HL-60 (cell line): Measurements from ENCODE around the gene AGPAT3.

Source experiments
- DNase-seq, 2 experiments: peaks; one replicate each; pipeline ENCODE4 v3.0.0-alpha.2; 2010 to 2020; ENCODE audit warnings: low read depth in 1 of 2, low spot score in 1 of 2
- H3K27ac ChIP-seq: fragments of 250-450 bp; sonication (Bioruptor Pico); replicated peaks from 2 replicates; pipeline ENCODE4 v1.5.1; 2020; ENCODE audit warnings: mild to moderate bottlenecking, moderate library complexity
- H3K27me3 ChIP-seq: fragments of 250-450 bp; sonication (Bioruptor Pico); 2 replicates; pipeline ENCODE4 v1.5.1; 2021; ENCODE audit warnings: mild to moderate bottlenecking, moderate library complexity; ENCODE audit not compliant: insufficient read depth, poor library complexity, severe bottlenecking
- H3K4me3 ChIP-seq: replicated peaks from 2 replicates; pipeline ENCODE4 v1.5.1; 2011; ENCODE audit warnings: mild to moderate bottlenecking, control low read depth, low read length; ENCODE audit not compliant: insufficient read depth
- GABPA ChIP-seq: IDR thresholded peaks from 2 replicates; pipeline ENCODE4 v1.6.1; 2012; ENCODE audit warnings: low read depth
- POLR2AphosphoS5 ChIP-seq: IDR thresholded peaks from 2 replicates; pipeline ENCODE4 v1.6.1; 2012; ENCODE audit warnings: low read depth
- SPI1 ChIP-seq: IDR thresholded peaks from 2 replicates; pipeline ENCODE4 v1.6.1; 2012; ENCODE audit warnings: low read depth, mild to moderate bottlenecking, borderline replicate concordance
- TF ChIP-seq, protein P1 (sequence below): IDR thresholded peaks from 2 replicates; pipeline ENCODE4 v1.6.1; 2012; ENCODE audit warnings: low read depth; ENCODE audit not compliant: insufficient replicate concordance
- TF ChIP-seq, protein P2 (sequence below): IDR thresholded peaks from one replicate; pipeline ENCODE4 v1.5.1; 2011; ENCODE audit warnings: low read length, control low read depth, inconsistent platforms; ENCODE audit not compliant: insufficient read depth

AGPAT3 gene

DNA sequence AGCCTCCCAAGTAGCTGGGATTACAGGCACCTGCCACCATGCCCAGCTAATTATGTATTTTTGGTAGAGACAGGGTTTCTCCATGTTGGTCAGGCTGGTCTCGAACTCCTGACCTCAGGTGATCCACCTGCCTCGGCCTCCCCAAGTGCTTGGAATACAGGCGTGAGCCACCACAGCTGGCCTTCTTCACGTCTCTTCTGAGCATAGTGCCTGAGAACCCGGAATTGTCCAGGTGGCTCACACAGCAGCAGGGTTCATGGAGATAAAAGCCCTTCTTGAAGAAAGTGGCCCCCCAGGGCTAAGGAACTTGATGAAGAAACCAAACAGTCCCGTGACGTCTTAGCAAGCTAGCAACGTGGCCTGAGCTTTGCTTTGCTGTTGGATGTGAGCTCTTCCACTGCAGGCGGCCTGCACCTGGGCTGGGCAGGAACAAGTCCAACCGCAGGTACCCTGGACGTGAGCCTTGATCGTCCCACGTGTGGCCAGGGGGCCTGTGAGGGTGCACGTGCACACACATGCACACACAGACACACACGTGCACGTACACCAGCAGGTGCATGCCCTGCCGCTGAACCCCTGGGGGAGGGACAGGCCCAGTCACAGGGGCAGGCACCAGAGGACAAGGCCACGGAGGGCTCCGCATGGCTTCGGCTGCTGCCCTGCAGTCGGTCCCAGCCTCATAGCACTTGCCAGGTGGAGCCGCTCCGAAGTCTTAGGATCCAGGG is 123.6 kb downstream of the AGPAT3 start:
- no peaks in the 10 kb centered on the region for H3K27me3 ChIP-seq
- TF ChIP-seq, protein P1, sequence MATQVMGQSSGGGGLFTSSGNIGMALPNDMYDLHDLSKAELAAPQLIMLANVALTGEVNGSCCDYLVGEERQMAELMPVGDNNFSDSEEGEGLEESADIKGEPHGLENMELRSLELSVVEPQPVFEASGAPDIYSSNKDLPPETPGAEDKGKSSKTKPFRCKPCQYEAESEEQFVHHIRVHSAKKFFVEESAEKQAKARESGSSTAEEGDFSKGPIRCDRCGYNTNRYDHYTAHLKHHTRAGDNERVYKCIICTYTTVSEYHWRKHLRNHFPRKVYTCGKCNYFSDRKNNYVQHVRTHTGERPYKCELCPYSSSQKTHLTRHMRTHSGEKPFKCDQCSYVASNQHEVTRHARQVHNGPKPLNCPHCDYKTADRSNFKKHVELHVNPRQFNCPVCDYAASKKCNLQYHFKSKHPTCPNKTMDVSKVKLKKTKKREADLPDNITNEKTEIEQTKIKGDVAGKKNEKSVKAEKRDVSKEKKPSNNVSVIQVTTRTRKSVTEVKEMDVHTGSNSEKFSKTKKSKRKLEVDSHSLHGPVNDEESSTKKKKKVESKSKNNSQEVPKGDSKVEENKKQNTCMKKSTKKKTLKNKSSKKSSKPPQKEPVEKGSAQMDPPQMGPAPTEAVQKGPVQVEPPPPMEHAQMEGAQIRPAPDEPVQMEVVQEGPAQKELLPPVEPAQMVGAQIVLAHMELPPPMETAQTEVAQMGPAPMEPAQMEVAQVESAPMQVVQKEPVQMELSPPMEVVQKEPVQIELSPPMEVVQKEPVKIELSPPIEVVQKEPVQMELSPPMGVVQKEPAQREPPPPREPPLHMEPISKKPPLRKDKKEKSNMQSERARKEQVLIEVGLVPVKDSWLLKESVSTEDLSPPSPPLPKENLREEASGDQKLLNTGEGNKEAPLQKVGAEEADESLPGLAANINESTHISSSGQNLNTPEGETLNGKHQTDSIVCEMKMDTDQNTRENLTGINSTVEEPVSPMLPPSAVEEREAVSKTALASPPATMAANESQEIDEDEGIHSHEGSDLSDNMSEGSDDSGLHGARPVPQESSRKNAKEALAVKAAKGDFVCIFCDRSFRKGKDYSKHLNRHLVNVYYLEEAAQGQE, result no peak
- TF ChIP-seq, protein P2, sequence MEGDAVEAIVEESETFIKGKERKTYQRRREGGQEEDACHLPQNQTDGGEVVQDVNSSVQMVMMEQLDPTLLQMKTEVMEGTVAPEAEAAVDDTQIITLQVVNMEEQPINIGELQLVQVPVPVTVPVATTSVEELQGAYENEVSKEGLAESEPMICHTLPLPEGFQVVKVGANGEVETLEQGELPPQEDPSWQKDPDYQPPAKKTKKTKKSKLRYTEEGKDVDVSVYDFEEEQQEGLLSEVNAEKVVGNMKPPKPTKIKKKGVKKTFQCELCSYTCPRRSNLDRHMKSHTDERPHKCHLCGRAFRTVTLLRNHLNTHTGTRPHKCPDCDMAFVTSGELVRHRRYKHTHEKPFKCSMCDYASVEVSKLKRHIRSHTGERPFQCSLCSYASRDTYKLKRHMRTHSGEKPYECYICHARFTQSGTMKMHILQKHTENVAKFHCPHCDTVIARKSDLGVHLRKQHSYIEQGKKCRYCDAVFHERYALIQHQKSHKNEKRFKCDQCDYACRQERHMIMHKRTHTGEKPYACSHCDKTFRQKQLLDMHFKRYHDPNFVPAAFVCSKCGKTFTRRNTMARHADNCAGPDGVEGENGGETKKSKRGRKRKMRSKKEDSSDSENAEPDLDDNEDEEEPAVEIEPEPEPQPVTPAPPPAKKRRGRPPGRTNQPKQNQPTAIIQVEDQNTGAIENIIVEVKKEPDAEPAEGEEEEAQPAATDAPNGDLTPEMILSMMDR, result no peak
- TF ChIP-seq GABPA (no peak), POLR2AphosphoS5 (no peak), SPI1 (no peak)
- no peak overlapping the region for H3K4me3 ChIP-seq
- no peak for DNase-seq
- no peak overlapping the region for H3K27ac ChIP-seq

DNA sequence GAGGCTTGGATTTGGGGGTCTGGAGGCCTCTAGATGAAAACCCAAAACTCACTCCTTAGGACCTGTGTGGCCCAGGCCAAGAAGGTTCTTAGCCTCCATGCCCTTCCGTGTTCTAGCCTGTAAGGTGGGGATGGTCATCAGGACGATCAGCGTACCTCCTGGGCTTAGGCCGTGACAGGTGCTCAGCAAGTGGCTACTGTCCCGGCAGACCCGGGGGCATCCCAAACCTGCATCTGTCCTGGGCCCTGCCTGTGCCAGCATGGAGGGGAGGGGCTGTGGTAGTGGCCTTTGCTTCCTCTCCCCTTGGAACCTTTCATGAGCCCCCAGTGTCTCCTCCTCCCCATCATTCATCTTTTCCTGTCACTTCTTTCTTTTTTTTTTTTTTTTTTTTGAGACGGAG is 124.4 kb downstream of the AGPAT3 start:
- no peak overlapping the region for H3K27ac ChIP-seq
- DNase-seq, result no peak
- H3K4me3 ChIP-seq, result no peak overlapping the region
- TF ChIP-seq, protein P1, result no peak
- TF ChIP-seq SPI1 (no peak), GABPA (no peak), POLR2AphosphoS5 (no peak)
- TF ChIP-seq, protein P2, result no peak
- H3K27me3 ChIP-seq, result no peaks in the 10 kb centered on the region

DNA sequence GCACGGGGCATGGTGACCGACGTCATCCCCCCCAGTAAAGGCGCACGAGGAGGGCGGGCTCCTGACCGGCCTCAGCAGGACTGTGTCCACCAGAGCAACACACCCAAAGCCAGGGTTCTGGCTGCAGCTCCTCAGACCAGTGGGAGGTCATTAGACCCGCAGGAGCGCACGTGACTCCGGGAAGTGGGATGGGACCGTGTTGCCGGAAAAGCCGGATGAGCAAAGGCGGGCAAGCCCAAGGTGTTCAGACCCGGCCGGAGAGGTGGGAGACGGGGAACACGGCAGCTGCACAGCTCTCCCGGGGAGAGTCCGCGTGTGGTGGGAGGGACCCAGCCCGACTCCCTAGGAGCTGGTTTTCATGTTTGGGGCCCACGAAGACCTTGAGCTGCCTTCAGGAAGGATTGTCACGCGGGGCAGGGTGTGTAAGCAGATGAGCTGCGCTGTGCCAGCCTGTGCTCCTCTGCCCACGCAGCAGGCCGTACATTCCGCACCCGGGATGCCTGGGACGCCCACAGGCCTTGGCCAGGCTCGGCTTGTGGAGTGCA is 126.5 kb downstream of the AGPAT3 start:
- Histone ChIP-seq H3K27ac (no peak overlapping the region), H3K27me3 (no peaks in the 10 kb centered on the region), H3K4me3 (no peak overlapping the region)
- TF ChIP-seq, protein P2, result no peak
- no peak for TF ChIP-seq POLR2AphosphoS5
- TF ChIP-seq GABPA, result no peak
- DNase-seq, result no peak

DNA sequence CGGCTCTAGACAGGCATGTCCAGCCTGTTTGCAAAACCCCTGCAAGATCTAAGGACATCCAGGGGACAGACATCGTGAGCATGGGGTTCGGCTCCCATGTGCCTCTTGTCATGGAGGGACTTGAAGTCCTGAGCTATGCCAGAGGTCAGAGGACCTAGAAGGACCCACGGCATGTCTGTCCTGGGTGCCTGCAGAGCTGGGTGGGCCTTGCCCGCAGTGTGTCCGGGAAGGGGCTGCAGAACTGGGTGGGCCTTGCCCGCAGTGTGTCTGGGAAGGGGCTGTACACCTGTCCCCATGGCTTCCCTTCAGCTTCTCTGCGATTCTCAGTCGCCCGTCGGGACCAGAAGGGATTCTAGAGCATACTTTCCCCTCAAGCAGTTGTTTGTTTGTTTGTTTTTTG is 127.1 kb downstream of the AGPAT3 start:
- DNase-seq, result no peak
- Histone ChIP-seq H3K27ac (no peak overlapping the region), H3K4me3 (no peak overlapping the region), H3K27me3 (no peaks in the 10 kb centered on the region)
- TF ChIP-seq, protein P1, result no peak
- TF ChIP-seq, protein P2, result no peak
- TF ChIP-seq SPI1, result no peak
